A673 (cell line): ENCODE data around the gene CIZ1. TPM values are rescaled to one million over a fixed set of nuclear protein-coding genes. Genes with fewer than 3 reads are reported as not detected.
A peak's percentile ranks its signal among the peaks of the same experiment; 100 is the strongest.

Source experiments
- BruUV-seq: library from RNA; stranded (reverse); fragments of 400-500 nt; replicated peaks from 2 replicates; lab custom pipeline; 2021; lab: Mats Ljungman, UMichigan
- CTCF ChIA-PET: fragments of 300-600 bp; sonication (Branson Sonifier 250); formaldehyde crosslinking; loops from one replicate; lab custom pipeline; 2022; ENCODE audit warnings: antibody characterized with exemption; lab: Charles Lee
- POLR2A ChIA-PET: fragments of 300-600 bp; sonication (Branson Sonifier 250); formaldehyde crosslinking; loops from one replicate; lab custom pipeline; 2022; ENCODE audit warnings: antibody characterized with exemption; ENCODE audit not compliant: low non-redundant PET; lab: Charles Lee
- DNase-seq: peaks from one replicate; pipeline ENCODE4 v3.0.0-alpha.2; 2015; ENCODE audit warnings: low spot score
- H3K27ac ChIP-seq: fragments of 200-600 bp; sonication (generic); 2 replicates; pipeline ENCODE4 v1.5.1; 2016; ENCODE audit warnings: mixed run types, low read depth, mild to moderate bottlenecking, mixed read lengths, antibody characterized with exemption, low read length; ENCODE audit not compliant: poor library complexity, severe bottlenecking
- H3K27me3 ChIP-seq: fragments of 200-600 bp; sonication (generic); replicated peaks from 2 replicates; pipeline ENCODE4 v1.6.1; 2017; ENCODE audit warnings: mixed run types, low read depth, mild to moderate bottlenecking, mixed read lengths, antibody characterized with exemption, low read length; ENCODE audit not compliant: insufficient read depth, poor library complexity
- H3K36me3 ChIP-seq: fragments of 200-600 bp; sonication (generic); 2 replicates; pipeline ENCODE4 v1.6.1; 2016; ENCODE audit warnings: mixed run types, mild to moderate bottlenecking, mixed read lengths, antibody characterized with exemption, low read length; ENCODE audit not compliant: insufficient read depth, poor library complexity, severe bottlenecking
- H3K4me1 ChIP-seq: fragments of 200-600 bp; sonication (generic); 2 replicates; pipeline ENCODE4 v1.6.1; 2017; ENCODE audit warnings: mixed run types, mild to moderate bottlenecking, mixed read lengths, antibody characterized with exemption, low read length; ENCODE audit not compliant: insufficient read depth, poor library complexity, severe bottlenecking
- H3K4me3 ChIP-seq: fragments of 200-600 bp; sonication (generic); 2 replicates; pipeline ENCODE4 v1.5.1; 2016; ENCODE audit warnings: low read depth, mixed run types, mild to moderate bottlenecking, mixed read lengths, low read length; ENCODE audit not compliant: poor library complexity, severe bottlenecking
- H3K9me3 ChIP-seq: fragments of 200-600 bp; sonication (generic); 2 replicates; pipeline ENCODE4 v1.6.1; 2016; ENCODE audit warnings: mixed run types, low read depth, mild to moderate bottlenecking, mixed read lengths, antibody characterized with exemption, low read length; ENCODE audit not compliant: poor library complexity, severe bottlenecking
- CTCF ChIP-seq: fragments of 300-800, 200-600 bp; sonication (generic); conservative IDR thresholded peaks from 2 replicates; pipeline ENCODE4 v1.5.1; 2017; ENCODE audit warnings: low read depth, mild to moderate bottlenecking, antibody characterized with exemption, low read length, moderate library complexity, mixed read lengths
- EZH2 ChIP-seq: fragments of 200-600 bp; sonication (generic); IDR thresholded peaks from 2 replicates; pipeline ENCODE4 v1.6.1; 2017; ENCODE audit warnings: borderline replicate concordance, low read depth, mild to moderate bottlenecking, mixed read lengths, antibody characterized with exemption, low read length; ENCODE audit not compliant: poor library complexity, severe bottlenecking
- intact Hi-C: fragments of 100-400 bp; cut with micrococcal nuclease; formaldehyde crosslinking; loops from one replicate; pipeline ENCODE4 v1.10.0; 2022; ENCODE audit not compliant: unreplicated experiment
- total RNA-seq: library from RNA; stranded (reverse); gene quantifications from 2 replicates; pipeline ENCODE4 v1.2.3, GENCODE V29; 2021

The CIZ1 gene
- total RNA-seq, 1 experiment from 2014 or later, result 158 TPM

GRCh38 chr9:128218172-128218517 is 26.8 kb upstream of the CIZ1 start:
- DNase-seq, result no peak
- no peaks in the 10 kb centered on the region for H3K27me3 ChIP-seq
- H3K4me3 ChIP-seq, result no peak overlapping the region
- POLR2A ChIA-PET, result interaction anchor here (0.6 kb wide), 1 partner anchor 481 kb away, joined by 9 read pairs; no protein-coding TSS in a partner anchor
- CTCF ChIA-PET, result interaction anchor here (0.5 kb wide), 1 partner anchor 30 kb away, joined by 4 read pairs; no protein-coding TSS in a partner anchor
- no peak overlapping the region for H3K27ac ChIP-seq
- intact Hi-C loops, result no loop called here
- BruUV-seq, result no TSS peak
- peaks cover 22% of the 10 kb centered on the region for H3K4me1 ChIP-seq
- H3K36me3 ChIP-seq, result no peaks in the 10 kb centered on the region
- TF ChIP-seq EZH2 (no peak), CTCF (no peak)
- no peaks in the 10 kb centered on the region for H3K9me3 ChIP-seq

GRCh38 chr9:128216781-128217553 is 25.6 kb upstream of the CIZ1 start:
- intact Hi-C loops, result no loop called here
- Histone ChIP-seq H3K27me3 (no peaks in the 10 kb centered on the region), H3K4me3 (no peak overlapping the region), H3K4me1 (peaks cover 22% of the 10 kb centered on the region), H3K27ac (no peak overlapping the region), H3K36me3 (no peaks in the 10 kb centered on the region), H3K9me3 (no peaks in the 10 kb centered on the region)
- no TSS peak for BruUV-seq
- ChIA-PET POLR2A (no interaction called here), CTCF (no interaction called here)
- no peak for DNase-seq
- no peak for TF ChIP-seq EZH2
- TF ChIP-seq CTCF, result no peak

GRCh38 chr9:128215491-128216409 is 24.4 kb upstream of the CIZ1 start:
- CTCF ChIA-PET, result no interaction called here
- H3K9me3 ChIP-seq, result no peaks in the 10 kb centered on the region
- H3K4me1 ChIP-seq, result peaks cover 22% of the 10 kb centered on the region
- intact Hi-C loops, result no loop called here
- no peak overlapping the region for H3K4me3 ChIP-seq
- DNase-seq, result peak; percentile 67
- peak overlapping the region; percentile 19 for H3K27ac ChIP-seq
- BruUV-seq, result no TSS peak
- H3K36me3 ChIP-seq, result no peaks in the 10 kb centered on the region
- H3K27me3 ChIP-seq, result no peaks in the 10 kb centered on the region
- TF ChIP-seq CTCF (no peak), EZH2 (no peak)
- POLR2A ChIA-PET, result no interaction called here
